HG03342 (cell line): ENCODE measurements around the gene UNC5C.

Source experiments
- ATAC-seq: cut with Tn5 transposase; IDR thresholded peaks from one replicate; pipeline ENCODE4 v1.9.1; 2021; ENCODE audit warnings: mild to moderate bottlenecking, moderate library complexity; ENCODE audit not compliant: unreplicated experiment

Gene UNC5C

DNA sequence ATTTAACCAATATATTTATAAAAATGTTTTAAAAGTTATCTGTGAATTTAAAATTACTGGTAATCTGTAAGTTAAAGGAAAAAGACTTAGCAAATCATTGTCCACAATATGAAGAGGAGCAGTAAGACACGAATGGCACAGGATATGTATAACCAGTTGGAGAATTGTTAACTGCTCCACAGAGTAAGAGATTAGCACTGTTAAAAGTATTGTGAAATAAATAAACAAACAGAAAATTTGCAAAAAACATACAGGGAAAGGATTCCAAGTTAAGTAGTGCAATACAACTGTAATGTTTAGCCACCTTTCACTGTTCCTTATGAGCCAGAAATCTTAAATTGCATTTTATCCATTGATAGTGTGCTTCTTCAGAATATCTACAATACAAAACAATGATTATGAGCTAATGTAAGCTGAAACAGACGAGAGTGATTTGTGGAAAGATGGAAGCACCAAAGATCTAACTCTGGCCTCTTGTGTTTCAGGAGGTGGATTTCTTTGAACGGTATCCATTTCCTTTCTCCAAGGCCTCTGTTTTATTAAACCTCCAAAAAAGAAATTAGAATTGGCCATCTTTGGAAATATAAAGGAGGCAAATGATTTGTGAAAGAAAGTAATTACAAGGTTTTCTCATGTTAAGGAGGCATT, 188.4 kb downstream of the UNC5C start:
- ATAC-seq, result no peak

GRCh38 chr4:95358421-95358820, 190.4 kb downstream of the UNC5C start:
- no peak for ATAC-seq

- ATAC-seq, result no peak
Observed at GRCh38 chr4:95355021-95355420, 193.8 kb downstream of the UNC5C start.

DNA sequence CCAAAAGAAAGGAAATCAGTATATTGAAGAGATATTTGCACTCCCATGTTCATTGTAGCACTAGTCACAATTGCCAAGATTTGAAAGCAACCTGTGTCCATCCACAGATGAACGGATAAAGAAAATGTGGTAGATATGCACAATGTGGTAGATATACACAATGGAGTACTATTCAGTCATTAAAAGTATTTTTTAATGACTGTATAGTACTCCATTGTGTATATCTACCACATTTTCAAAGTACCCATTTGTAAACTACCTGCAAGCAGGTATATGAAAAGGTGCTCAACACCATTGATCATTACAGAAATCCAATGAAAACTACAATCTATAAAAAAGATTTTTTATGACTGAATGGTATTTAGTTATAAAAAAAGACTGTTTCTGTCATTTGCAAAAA, 200.4 kb downstream of the UNC5C start:
- no peak for ATAC-seq

DNA sequence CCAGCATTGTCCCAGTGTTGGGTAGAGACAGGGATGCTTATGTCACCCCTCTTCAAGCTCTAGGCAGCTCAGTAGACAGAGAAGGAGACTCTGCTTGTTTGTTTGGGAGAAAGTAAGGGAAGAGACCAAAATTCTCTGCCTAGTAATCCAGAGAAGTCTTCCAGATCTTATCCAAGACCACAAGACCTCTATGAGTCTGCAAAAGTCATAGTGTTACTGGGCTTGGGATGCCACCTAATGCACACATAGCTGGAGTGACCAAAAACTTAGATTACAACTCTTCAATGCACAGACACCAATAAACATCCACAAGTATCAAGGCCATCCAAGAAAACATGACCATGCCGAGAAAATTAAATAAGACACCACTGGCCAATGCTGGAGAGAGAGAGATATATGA, 205.5 kb downstream of the UNC5C start:
- no peak for ATAC-seq

- ATAC-seq, result no peak
Observed at GRCh38 chr4:95340191-95340590, 208.6 kb downstream of the UNC5C start.

GRCh38 chr4:95325665-95326064, 223.1 kb downstream of the UNC5C start:
- no peak for ATAC-seq

DNA sequence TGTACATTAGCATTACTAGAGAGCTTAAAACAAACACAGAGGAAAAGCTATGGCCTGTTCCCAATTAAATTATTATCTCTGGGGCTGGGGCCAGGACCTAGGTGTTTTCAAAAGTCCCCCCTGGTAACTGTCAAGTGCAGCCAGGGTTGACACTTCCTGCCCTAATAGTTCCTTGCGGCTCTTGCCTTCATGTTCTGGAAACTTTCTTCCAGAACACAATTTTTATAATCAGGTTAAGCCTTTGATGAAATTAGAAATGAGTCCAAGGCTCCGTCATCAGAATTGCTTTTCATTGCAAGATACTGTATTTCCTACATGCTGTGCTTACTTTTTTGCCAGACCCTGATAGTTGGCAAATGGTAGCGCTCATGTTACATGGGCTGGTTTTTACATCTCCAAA, 229.6 kb downstream of the UNC5C start:
- no peak for ATAC-seq

GRCh38 chr4:95318483-95318882, 230.3 kb downstream of the UNC5C start:
- no peak for ATAC-seq

GRCh38 chr4:95318044-95318443, 230.7 kb downstream of the UNC5C start:
- ATAC-seq, result no peak

DNA sequence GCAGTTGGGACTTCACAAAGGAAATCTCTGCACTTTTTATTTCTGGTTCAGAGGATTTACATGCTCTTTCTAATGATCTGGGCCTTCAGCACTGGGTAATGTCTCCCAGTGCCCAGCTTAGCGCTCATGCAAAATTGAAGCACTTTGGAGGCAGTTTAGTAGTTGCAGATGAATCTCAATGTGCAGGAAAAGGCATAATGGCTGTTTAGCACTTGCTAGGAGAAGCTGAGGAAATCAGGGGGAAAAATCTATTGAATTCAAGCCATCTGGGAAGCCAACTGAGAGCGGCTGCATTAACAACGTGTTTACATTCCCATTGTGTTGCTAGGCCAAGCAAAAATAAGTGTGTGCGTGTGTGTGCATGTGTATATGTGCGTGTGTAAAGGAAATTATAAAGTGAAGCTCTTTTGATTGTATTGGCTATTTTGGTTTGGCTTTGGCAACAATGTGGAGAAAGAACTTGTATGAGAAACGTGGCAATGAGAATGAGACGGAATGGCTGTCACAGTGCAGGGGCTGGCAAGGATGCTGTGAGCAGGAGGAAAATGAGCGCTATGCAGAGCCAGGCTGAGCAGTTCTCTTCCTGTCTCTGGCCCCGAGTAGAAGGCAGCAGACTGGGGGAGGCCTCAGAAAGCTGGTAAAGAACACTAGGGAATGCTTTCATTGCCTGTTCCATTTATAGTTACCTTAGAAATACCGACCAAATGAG, 231.5 kb downstream of the UNC5C start:
- no peak for ATAC-seq

DNA sequence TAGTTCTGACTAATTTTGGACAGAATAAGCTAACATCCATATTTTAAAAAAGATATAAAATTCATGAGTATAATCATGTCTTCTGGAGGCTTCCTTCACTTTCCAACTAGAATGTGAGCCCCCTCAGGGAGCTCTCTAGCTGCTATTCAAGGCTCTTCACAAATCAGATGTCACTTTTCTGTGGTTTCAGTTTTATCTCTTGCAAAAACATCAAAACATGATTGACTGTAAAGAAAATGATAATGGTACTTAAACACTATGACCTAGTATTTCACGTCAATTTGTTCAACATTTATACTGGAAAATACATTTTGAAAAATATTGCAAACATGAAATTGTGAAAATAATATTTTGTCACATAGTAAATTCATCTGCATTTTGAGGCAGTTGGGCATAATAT, 234.2 kb downstream of the UNC5C start:
- no peak for ATAC-seq

DNA sequence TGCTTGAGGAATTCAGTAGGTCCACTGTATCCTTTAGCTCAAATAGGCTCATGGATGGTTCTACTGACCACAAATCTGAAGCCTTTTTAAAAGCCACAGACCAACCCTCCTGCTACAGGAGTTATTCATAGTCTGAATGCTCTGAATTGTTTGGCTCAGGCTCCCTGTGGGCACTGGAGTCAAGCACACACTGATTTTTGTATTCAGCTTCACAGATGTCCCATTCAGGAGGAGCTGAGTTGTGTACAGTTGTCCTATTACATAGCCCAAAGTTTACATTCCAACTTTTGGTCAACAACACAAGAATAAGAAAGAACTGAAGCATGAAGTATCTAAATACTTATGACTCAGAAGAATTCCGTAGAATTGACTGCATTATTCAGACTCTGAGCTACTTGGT, 243.9 kb downstream of the UNC5C start:
- ATAC-seq, result no peak

DNA sequence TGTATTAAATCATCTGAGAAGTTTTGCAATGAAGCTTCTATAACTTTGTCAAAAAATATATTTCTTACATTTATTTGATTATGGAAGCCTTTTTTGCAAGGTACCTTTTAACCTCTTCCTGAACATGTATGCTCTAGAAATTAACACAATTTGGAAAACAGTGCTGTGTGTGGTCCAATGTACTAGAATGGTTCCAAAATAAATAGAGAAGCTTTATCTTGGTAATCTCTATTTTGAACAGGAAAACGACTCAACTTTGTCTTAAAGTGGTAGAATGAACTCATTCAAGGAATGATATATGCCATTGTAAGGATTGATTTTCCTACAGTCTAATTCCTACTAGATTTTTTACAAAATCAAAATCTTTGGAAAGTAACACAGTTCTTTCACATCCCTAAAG, 248.5 kb downstream of the UNC5C start:
- no peak for ATAC-seq

- no peak for ATAC-seq
Observed at GRCh38 chr4:95296052-95296451, 252.7 kb downstream of the UNC5C start.

DNA sequence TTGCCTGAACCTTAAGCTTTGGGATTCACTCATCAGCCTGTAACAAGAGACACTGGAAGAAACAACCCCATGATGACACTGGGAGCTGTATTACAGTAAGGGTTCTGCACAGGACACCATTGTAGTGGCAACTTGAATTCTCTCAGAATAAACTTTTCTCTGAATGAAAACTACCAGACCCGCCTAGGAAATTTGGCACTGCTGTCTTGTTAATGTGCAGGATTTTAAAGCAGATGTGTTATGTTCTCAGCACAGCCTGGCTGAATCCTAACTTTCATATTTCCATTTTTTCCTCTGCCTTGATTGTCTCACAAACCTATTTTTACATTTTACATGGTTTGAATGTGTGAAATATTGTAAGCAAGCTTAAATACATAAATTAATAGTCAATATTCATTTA, 253.6 kb downstream of the UNC5C start:
- ATAC-seq, result no peak

- ATAC-seq, result no peak
Observed at GRCh38 chr4:95294321-95294720, 254.5 kb downstream of the UNC5C start.

- no peak for ATAC-seq
Observed at GRCh38 chr4:95293014-95293413, 255.8 kb downstream of the UNC5C start.

DNA sequence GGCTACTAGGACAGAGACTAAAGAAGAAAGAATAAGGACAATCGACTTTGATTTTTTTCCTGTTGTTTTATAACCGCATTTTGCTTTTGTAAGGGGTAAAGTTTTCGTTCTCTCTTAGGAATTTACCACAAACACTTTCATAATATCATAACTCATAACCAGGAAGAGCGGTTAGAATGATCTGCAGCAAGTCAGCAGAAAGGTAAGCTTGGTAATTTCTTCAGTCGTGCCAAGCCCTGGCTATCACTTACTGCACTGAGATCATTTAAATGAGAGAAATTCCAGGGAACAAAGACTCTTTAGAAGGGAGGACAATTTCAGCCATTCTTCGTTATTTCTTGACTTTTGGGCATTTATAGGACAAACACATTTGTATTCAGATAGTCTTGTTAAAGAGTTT, 258.1 kb downstream of the UNC5C start:
- no peak for ATAC-seq

DNA sequence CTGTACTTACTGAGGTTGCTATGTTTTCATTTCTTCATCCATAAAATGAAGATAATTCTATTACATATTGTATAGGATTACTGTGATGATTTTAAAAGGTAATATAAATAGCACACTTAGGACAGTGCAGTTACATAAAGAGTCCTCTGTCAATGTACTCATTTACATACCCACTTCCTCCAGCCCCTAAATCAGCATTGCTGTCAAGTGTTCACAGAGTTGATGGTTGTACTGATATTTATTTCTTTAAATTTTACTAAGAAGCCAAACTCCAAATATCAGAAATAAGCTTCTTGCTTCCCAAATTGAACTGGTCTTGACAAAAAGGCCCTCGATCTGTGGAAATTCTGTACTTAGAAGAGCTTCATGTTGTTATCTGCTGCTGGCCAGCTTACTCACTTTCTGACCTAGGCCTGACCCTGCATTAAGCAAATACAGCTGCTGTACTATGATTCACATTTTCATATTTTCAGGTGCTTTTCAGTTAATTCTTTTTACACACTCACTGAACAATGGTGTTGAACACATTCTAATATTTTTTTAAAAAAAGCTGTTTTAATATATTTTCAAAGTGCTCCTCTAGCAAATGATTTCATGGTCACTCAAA, 259.6 kb downstream of the UNC5C start:
- peak; percentile 73 for ATAC-seq

DNA sequence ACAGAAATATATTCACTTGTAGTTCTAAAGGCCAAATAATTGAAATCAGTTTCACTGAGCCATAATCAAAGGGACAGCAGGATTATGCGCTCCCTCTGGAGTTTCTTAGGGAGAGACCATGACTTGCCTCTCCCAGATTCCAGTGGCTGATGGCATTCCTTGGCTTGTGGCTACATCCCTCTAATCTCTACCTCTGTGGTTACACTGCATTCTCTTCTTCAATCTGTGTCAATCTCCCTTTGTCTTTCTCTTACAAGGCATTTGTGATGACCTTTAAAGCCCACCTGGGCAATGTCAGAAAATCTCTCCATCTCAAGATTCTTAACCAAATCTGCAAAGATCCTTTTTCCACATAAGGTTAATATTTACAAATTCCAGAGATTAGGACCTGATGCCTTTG, 260.2 kb downstream of the UNC5C start:
- ATAC-seq, result no peak

- no peak for ATAC-seq
Observed at GRCh38 chr4:95285797-95286196, 263.0 kb downstream of the UNC5C start.
